SU-DHL-6 (cell line): ENCODE data around the gene TLR9.

Experiments used
- H2AFZ ChIP-seq: fragments of 200-600 bp; sonication (generic); 2 replicates; pipeline ENCODE4 v1.6.1; 2014; ENCODE audit warnings: low read depth, mild to moderate bottlenecking, moderate library complexity, mixed read lengths, antibody characterized with exemption, low read length; ENCODE audit not compliant: severe bottlenecking
- H3F3A ChIP-seq: fragments of 200-600 bp; shearing (Covaris generic); 2 replicates; pipeline ENCODE4 v1.6.0; 2016; ENCODE audit warnings: antibody characterized with exemption, mild to moderate bottlenecking; ENCODE audit not compliant: insufficient read depth
- H3K27ac ChIP-seq: fragments of 200-600 bp; sonication (generic); 2 replicates; pipeline ENCODE4 v1.5.1; 2016; ENCODE audit warnings: low read depth, mild to moderate bottlenecking, low read length, moderate library complexity, mixed read lengths
- H3K27me3 ChIP-seq: fragments of 200-600 bp; sonication (generic), shearing (Covaris generic); 2 replicates; pipeline ENCODE4 v1.6.0; 2014; ENCODE audit warnings: mild to moderate bottlenecking, low read length
- H3K36me3 ChIP-seq: fragments of 200-600 bp; sonication (generic); 2 replicates; pipeline ENCODE4 v1.6.1; 2014; ENCODE audit warnings: mild to moderate bottlenecking, low read length, mixed read lengths
- H3K4me2 ChIP-seq: fragments of 300-600, 200-600 bp; shearing (Covaris generic), sonication (generic); 2 replicates; pipeline ENCODE4 v1.6.0; 2014; ENCODE audit warnings: low read length, low read depth, mild to moderate bottlenecking; ENCODE audit not compliant: poor library complexity, severe bottlenecking
- H3K4me3 ChIP-seq: fragments of 200-600 bp; sonication (generic); 2 replicates; pipeline ENCODE4 v1.5.1; 2014; ENCODE audit warnings: antibody characterized with exemption, low read length, mild to moderate bottlenecking, mixed read lengths; ENCODE audit not compliant: insufficient read depth, poor library complexity, severe bottlenecking
- H3K79me2 ChIP-seq: fragments of 200-600 bp; sonication (generic); 2 replicates; pipeline ENCODE4 v1.6.1; 2014; ENCODE audit warnings: mild to moderate bottlenecking, low read length, moderate library complexity; ENCODE audit not compliant: insufficient read depth
- H3K9ac ChIP-seq: fragments of 200-600 bp; sonication (generic); 2 replicates; pipeline ENCODE4 v1.7.0; 2014; ENCODE audit warnings: mild to moderate bottlenecking, low read length
- H3K9me2 ChIP-seq: fragments of 200-600 bp; sonication (generic); replicated peaks from 2 replicates; pipeline ENCODE4 v1.6.1; 2014; ENCODE audit warnings: low read length; ENCODE audit not compliant: insufficient read depth
- H3K9me3 ChIP-seq: fragments of 200-600 bp; sonication (generic); 2 replicates; pipeline ENCODE4 v1.6.1; 2014; ENCODE audit warnings: low read length, mixed read lengths; ENCODE audit not compliant: insufficient read depth
- H4K20me1 ChIP-seq: fragments of 200-600 bp; sonication (generic); 2 replicates; pipeline ENCODE4 v1.6.1; 2014; ENCODE audit warnings: low read depth, mild to moderate bottlenecking, antibody characterized with exemption, low read length, moderate library complexity, mixed read lengths
- EZH2phosphoT487 ChIP-seq: fragments of 200-600 bp; sonication (generic), shearing (Covaris generic); conservative IDR thresholded peaks from 2 replicates; pipeline ENCODE4 v1.6.1; 2018; ENCODE audit warnings: mild to moderate bottlenecking, antibody characterized with exemption, low read length, moderate library complexity, mixed read lengths
- TF ChIP-seq, protein P1 (sequence below): fragments of 200-600 bp; sonication (generic); IDR thresholded peaks from one replicate; pipeline ENCODE4 v1.5.1; 2017; ENCODE audit warnings: antibody characterized with exemption, mild to moderate bottlenecking, low read length, moderate library complexity; ENCODE audit not compliant: insufficient read depth, poor library complexity, severe bottlenecking

Gene TLR9

DNA sequence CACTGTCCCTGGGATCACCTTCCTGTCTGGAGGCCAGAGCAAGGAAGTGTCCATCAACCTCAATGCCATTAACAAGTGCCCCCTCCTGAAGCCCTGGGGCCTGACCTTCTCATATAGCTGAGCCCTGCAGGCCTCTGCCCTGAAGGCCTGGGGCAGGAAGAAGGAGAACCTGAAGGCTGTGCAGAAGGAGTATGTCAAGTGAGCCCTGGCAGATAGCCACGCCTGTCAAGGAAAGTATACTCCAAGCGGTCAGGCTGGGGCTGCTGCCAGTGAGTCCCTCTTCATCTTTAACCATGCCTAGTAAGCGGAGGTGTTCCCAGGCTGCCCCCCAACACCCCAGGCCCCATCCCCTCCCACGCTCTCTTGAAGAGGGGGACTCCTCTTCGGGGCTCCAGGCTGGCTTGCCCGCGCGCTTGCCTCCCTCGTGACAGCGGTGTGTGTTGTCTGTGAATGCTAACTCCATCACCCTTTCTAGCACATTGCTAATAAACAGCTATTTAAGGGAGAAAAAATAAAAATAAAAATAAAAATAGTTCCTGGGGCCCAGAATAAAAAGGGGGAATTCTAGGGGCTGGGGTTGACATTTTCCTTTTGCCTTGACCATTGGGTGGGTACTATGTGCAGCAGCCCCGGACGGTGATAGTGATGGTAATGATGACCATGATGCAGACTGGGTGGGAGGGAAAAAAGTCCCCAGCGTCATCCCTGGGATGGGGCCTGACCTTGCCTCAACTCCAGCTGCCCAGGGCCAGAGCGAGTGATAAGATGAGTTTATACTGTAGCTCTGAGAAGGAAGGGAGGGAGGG, 30.8 kb downstream of the TLR9 start:
- no peak overlapping the region for H3K4me2 ChIP-seq
- no peaks in the 10 kb centered on the region for H3F3A ChIP-seq
- no peaks in the 10 kb centered on the region for H3K36me3 ChIP-seq
- H4K20me1 ChIP-seq = no peaks in the 10 kb centered on the region
- TF ChIP-seq, protein P1, sequence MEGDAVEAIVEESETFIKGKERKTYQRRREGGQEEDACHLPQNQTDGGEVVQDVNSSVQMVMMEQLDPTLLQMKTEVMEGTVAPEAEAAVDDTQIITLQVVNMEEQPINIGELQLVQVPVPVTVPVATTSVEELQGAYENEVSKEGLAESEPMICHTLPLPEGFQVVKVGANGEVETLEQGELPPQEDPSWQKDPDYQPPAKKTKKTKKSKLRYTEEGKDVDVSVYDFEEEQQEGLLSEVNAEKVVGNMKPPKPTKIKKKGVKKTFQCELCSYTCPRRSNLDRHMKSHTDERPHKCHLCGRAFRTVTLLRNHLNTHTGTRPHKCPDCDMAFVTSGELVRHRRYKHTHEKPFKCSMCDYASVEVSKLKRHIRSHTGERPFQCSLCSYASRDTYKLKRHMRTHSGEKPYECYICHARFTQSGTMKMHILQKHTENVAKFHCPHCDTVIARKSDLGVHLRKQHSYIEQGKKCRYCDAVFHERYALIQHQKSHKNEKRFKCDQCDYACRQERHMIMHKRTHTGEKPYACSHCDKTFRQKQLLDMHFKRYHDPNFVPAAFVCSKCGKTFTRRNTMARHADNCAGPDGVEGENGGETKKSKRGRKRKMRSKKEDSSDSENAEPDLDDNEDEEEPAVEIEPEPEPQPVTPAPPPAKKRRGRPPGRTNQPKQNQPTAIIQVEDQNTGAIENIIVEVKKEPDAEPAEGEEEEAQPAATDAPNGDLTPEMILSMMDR = no peak
- TF ChIP-seq EZH2phosphoT487 = no peak
- H3K9me2 ChIP-seq = no peaks in the 10 kb centered on the region
- H3K9me3 ChIP-seq = no peaks in the 10 kb centered on the region
- no peak overlapping the region for H3K27ac ChIP-seq
- no peak overlapping the region for H2AFZ ChIP-seq
- no peak overlapping the region for H3K4me3 ChIP-seq
- H3K79me2 ChIP-seq = peaks cover 14% of the 10 kb centered on the region
- H3K9ac ChIP-seq = no peak overlapping the region
- H3K27me3 ChIP-seq = no peaks in the 10 kb centered on the region

- Histone ChIP-seq H3F3A (no peaks in the 10 kb centered on the region), H4K20me1 (no peaks in the 10 kb centered on the region), H3K36me3 (no peaks in the 10 kb centered on the region), H3K4me3 (no peak overlapping the region), H3K4me2 (no peak overlapping the region), H2AFZ (no peak overlapping the region), H3K27ac (no peak overlapping the region), H3K27me3 (no peaks in the 10 kb centered on the region), H3K9ac (no peak overlapping the region), H3K79me2 (peaks cover under 1% of the 10 kb centered on the region; the same call in 1 of the 2 replicates), H3K9me3 (no peaks in the 10 kb centered on the region), H3K9me2 (no peaks in the 10 kb centered on the region)
- TF ChIP-seq, protein P1 = no peak
- TF ChIP-seq EZH2phosphoT487 = no peak
These were observed 32.4 kb downstream of the TLR9 start for GRCh38 chr3:52193065-52193464.

DNA sequence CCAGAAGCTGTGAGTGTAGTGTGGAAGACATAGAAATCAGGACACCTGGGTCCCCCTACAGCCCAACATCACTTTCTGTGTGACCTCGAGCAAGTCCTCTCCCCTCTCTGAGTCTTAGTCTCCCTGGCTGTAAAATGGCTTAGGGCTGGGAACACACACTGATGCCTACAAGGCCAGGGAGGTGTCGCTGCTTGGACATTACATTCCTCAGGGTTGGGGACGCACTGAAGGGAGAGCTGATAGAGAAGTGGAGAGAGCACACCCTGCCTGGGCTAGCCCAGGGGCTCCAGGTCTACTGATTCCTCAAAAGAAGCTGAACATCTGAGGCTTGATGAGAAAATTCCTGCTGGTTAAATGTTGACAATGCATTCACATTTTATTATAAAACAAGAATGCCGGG, 33.8 kb downstream of the TLR9 start:
- no peaks in the 10 kb centered on the region for H3K27me3 ChIP-seq
- no peaks in the 10 kb centered on the region for H3K79me2 ChIP-seq
- no peaks in the 10 kb centered on the region for H3F3A ChIP-seq
- H3K27ac ChIP-seq = no peak overlapping the region
- no peak overlapping the region for H3K4me2 ChIP-seq
- H3K9ac ChIP-seq = no peak overlapping the region
- TF ChIP-seq EZH2phosphoT487 = no peak
- TF ChIP-seq, protein P1 = no peak
- H3K9me3 ChIP-seq = no peaks in the 10 kb centered on the region
- no peaks in the 10 kb centered on the region for H3K9me2 ChIP-seq
- no peak overlapping the region for H2AFZ ChIP-seq
- no peak overlapping the region for H3K4me3 ChIP-seq
- H4K20me1 ChIP-seq = no peaks in the 10 kb centered on the region
- H3K36me3 ChIP-seq = no peaks in the 10 kb centered on the region
